ENCODE results near the gene BABAM1. TPM values are rescaled to one million over a fixed set of nuclear protein-coding genes. Genes with fewer than 3 reads are reported as not detected.

Gene BABAM1
- total and polyA plus RNA-seq, 9 of the 15 experiments (the other 6 are each of a cell fraction or from before 2014, with no cell fraction given) = 14.7 to 160 (median 113) TPM

- TF ChIP-seq FOXO4 (CRISPR knock-in tag; IDR thresholded peaks at IDR 0.05) (no peak), SMC3 (conservative IDR thresholded peaks at IDR 0.05; ENCODE audit: insufficient read depth, low read depth, low read length) (peak; percentile 56), ARID4B (CRISPR knock-in tag; IDR thresholded peaks at IDR 0.05) (no peak; the same call in 1 of the 2 replicates), NR3C1 (CRISPR knock-in tag; IDR thresholded peaks at IDR 0.05) (0 out of 2 replicates have a peak, but pooled peaks have one; percentile 67), UBTF (IDR thresholded peaks at IDR 0.05; ENCODE audit: borderline replicate concordance in 1 of 2, low read depth in 2 of 2, low read length in 2 of 2) (no peak; a peak in 1 of 4 replicates), NR0B1 (IDR thresholded peaks at IDR 0.05; ENCODE audit: partially characterized antibody) (no peak), RBM39 (optimal IDR thresholded peaks at IDR 0.05; ENCODE audit: low read depth, low read length) (no peak), HNRNPLL (IDR thresholded peaks at IDR 0.05; ENCODE audit: low read depth, low read length, poor library complexity, severe bottlenecking) (peak; percentile 47), STAT5B (CRISPR knock-in tag; IDR thresholded peaks at IDR 0.05) (no peak), NFYB (IDR thresholded peaks at IDR 0.05; ENCODE audit: extremely low read depth, insufficient read length) (no peak), CREB1 (IDR thresholded peaks at IDR 0.05) (peak; percentile 31), CREB1 (CRISPR knock-in tag; IDR thresholded peaks at IDR 0.05) (peak; percentile 59), ZHX1 (conservative IDR thresholded peaks at IDR 0.05; ENCODE audit: low read length) (no peak), RBM17 (IDR thresholded peaks at IDR 0.05; ENCODE audit: borderline replicate concordance, low read depth, low read length) (no peak)
Observed at GRCh38 chr19:17305517-17306284, 38.5 kb downstream of the BABAM1 start, which contains the start of gene MRPL34 (continued).

Data from K562 (cell line).